ENCODE data around the gene PXN. TPM values are rescaled to one million over a fixed set of nuclear protein-coding genes. Genes with fewer than 3 reads are reported as not detected.

The PXN gene
- total RNA-seq, 2 donors from 2014 or later = 133 to 142 TPM

GRCh38 chr12:120222288-120222832 is 43.2 kb downstream of the PXN start:
- Histone ChIP-seq H3K4me3 (no peak overlapping the region), H3K9ac (ENCODE audit: low read depth in 2 of 2, low read length in 2 of 2) (no peak overlapping the region), H3K36me3 (peaks cover 39% of the 10 kb centered on the region), H3K9me3 (no peaks in the 10 kb centered on the region), H3K4me1 (peaks cover 9% of the 10 kb centered on the region), H3K27me3 (no peaks in the 10 kb centered on the region), H3K27ac (no peak overlapping the region)
- no peak for DNase-seq
- intact Hi-C loops (cut with DNase I) = no loop called here
- no peak for TF ChIP-seq CTCF (IDR thresholded peaks at IDR 0.05)

DNA sequence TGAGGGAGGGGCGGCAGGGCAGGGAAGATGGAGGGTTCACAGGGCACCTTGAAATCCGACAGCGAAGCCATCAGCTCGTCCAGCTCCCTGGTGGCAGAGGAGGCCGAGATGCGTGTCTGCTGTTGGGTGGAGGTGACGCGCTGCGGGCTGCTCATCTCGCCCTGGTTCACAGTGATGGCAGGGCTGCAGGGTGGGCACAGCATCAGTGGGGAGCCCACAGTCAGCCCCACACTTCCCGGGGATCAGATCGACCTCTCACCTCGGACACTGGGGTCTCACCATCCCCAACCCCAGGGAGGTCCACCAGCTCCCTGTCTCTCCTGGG is 44.0 kb downstream of the PXN start:
- intact Hi-C loops (cut with DNase I) = no loop called here
- no peak for DNase-seq
- TF ChIP-seq CTCF (IDR thresholded peaks at IDR 0.05) = no peak
- Histone ChIP-seq H3K9me3 (no peaks in the 10 kb centered on the region), H3K27me3 (no peaks in the 10 kb centered on the region), H3K36me3 (peaks cover 39% of the 10 kb centered on the region), H3K9ac (ENCODE audit: low read depth in 2 of 2, low read length in 2 of 2) (no peak overlapping the region), H3K27ac (no peak overlapping the region), H3K4me3 (no peak overlapping the region), H3K4me1 (peaks cover 5% of the 10 kb centered on the region)

DNA sequence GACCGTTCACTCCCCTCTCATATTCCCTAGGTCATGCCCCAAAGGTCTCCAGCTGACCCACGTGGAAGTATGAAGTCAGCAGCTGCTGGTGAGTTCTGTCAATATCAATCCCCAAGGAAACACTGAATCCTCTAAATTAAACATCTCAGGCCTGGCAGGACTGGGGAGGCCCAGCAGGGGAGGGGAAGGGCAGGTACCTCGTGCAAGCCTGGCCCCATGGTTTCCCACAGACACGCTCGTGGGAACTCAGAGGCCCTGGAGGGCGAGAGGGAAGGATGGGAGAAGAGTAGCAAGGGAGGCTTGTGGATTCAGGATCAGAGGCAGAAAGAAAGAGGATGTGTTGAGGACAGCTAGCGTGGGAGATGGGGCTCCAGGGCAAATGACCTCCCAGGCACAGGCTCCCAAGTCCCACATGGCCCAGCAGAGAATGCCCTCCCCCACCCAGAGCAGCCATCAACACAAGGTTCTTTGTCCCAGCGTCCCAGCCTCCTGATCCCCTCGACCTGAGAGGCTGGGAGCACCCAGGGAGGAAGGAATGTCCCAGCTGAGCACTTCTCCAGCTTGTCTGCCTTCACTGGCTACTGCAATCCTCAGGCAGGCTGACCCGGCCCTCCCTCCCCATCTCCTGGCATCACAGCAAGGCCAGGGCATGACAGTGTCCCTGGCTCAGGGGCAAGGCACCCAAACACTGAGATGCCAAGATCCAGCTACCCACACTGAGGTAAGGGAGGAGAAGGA is 44.5 kb downstream of the PXN start:
- Histone ChIP-seq H3K9ac (ENCODE audit: low read depth in 2 of 2, low read length in 2 of 2) (no peak overlapping the region), H3K4me1 (no peaks in the 10 kb centered on the region), H3K4me3 (no peak overlapping the region), H3K36me3 (peaks cover 39% of the 10 kb centered on the region), H3K27me3 (no peaks in the 10 kb centered on the region), H3K9me3 (no peaks in the 10 kb centered on the region), H3K27ac (no peak overlapping the region)
- intact Hi-C loops (cut with DNase I) = no loop called here
- DNase-seq = no peak
- TF ChIP-seq CTCF (IDR thresholded peaks at IDR 0.05) = no peak

DNA sequence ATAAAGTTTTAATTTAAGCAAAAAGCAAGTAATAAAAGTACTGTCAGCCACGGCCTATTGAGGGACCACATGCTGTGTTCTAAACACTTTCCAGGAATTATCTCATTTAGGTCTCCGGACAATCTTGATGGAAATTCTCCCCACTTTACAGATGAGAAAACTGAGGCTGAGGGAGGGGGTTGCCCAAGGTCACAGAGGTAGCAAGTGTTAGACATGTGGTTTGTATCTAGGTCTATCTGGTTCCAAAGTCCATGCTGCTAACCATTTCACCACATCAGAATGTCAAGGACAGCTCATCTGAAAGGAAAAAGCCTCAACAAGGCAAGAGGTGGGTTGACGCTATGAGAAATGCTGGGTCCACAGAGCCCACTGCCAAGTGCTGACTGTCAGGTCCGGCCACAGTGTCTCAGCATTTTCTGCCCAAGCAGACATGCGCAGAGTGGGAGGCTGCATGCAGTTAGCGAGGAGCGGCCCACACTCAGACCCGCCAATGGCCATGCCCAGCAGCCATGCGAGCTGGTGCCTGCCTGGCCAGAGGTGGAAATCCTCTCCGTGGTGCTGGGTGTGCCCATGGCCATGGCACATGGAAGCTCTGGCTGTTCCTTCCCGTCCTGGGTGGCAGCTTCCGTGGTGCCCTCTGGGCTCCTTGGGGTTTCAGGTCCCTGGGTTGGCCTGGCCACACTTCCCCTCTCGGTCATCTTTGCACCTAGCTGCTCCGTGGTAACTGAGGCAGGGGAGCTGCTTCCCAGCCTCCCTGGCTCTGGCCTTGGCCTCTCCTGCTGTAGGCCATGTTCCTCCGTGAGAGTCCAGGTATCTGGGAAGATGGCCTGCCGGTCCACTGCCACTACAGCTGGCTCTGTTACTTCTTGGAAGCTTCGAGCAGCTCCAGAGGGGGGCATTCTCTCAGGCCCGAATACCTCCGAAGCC is 46.6 kb downstream of the PXN start:
- intact Hi-C loops (cut with DNase I) = no loop called here
- Histone ChIP-seq H3K4me3 (no peak overlapping the region), H3K9me3 (no peaks in the 10 kb centered on the region), H3K9ac (ENCODE audit: low read depth in 2 of 2, low read length in 2 of 2) (no peak overlapping the region), H3K27me3 (no peaks in the 10 kb centered on the region), H3K4me1 (no peaks in the 10 kb centered on the region), H3K36me3 (peaks cover 48% of the 10 kb centered on the region), H3K27ac (no peak overlapping the region)
- no peak for DNase-seq
- no peak for TF ChIP-seq CTCF (IDR thresholded peaks at IDR 0.05)

DNA sequence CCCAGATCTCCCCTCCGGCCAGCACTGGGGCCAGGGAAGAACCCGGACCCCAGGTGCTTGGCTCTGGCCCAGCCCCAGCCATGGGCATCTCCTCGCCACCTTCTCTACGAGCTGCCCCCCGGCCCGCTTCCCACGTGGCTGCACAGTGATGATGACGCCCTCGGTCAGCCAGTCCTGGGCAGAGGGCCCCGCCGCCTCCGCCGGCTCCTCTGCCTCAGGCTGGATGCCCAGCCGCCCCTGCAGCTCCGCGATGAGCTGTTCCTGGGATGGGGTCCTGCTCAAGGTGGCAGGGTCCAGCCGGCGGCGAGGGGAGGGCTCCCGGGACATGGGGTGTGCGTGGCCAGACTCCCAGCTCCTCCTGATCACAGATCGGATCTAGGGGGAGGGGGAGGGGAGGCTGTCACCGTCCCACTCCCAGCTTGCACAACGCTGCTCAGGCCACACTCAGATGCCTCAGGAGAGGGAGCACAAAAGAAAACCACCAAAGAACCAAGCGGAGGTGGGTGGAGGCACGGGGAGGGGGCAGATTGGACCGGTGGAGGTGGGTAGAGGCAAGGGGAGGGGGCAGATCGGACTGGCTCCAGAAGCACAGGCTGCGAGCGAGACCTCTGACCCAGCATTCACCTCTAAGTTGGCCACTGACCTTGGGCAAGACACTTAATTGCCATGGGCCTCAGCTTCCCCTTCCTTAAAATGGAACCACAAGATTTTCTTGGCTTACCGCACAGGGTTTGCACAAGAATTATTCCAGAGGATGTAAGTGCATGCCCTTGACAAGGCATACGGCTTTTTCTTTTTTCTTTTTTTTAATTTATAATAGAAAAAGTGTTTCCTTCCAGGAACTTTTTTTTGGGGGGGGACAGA is 48.6 kb downstream of the PXN start:
- H3K4me3 ChIP-seq = no peak overlapping the region
- intact Hi-C loops (cut with DNase I) = no loop called here
- H3K27me3 ChIP-seq = no peaks in the 10 kb centered on the region
- H3K27ac ChIP-seq = no peak overlapping the region
- no peaks in the 10 kb centered on the region for H3K9me3 ChIP-seq
- no peak for DNase-seq
- peaks cover 47% of the 10 kb centered on the region for H3K36me3 ChIP-seq
- H3K9ac ChIP-seq (ENCODE audit: low read depth in 2 of 2, low read length in 2 of 2) = no peak overlapping the region
- H3K4me1 ChIP-seq = no peaks in the 10 kb centered on the region
- TF ChIP-seq CTCF (IDR thresholded peaks at IDR 0.05) = no peak
